ENCODE data around the gene MXI1.
"Not testable (repeated sequence)": the region's sequence is repeated elsewhere in the genome, so short reads cannot be mapped to it uniquely, and the experiment has no call there.

The MXI1 gene

DNA sequence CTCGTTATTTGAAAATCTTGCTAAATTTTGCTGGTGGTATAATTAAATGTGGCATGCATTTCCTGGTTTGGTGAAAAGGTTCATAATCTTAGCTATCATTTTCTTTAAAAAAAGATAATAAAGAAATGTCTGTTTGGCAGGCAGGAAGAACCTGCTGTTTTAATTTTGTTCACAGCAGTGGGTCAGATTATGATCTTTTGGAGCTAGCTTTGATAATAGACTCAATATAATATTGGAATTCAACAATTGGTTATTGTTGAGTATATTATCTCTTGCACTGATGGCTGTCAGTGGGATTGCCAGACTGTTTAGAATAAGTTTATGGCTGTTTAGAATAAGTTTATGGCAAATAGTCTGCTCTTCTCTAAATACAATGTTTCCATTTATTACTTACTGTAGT, 35.1 kb downstream of the MXI1 start:
- no peak overlapping the region for H3K4me3 Mint-ChIP-seq
- no peaks in the 10 kb centered on the region for H3K4me1 Mint-ChIP-seq
- H3K27me3 Mint-ChIP-seq (ENCODE audit: low read depth), result no peaks in the 10 kb centered on the region
- no peak for TF ChIP-seq CTCF (IDR thresholded peaks at IDR 0.05; ENCODE audit: unreplicated experiment in 3 of 3)
- no peaks in the 10 kb centered on the region for H3K9me3 Mint-ChIP-seq
- peaks cover 48% of the 10 kb centered on the region for H3K36me3 Mint-ChIP-seq (ENCODE audit: low read depth)
- H3K27ac Mint-ChIP-seq, result no peak overlapping the region

DNA sequence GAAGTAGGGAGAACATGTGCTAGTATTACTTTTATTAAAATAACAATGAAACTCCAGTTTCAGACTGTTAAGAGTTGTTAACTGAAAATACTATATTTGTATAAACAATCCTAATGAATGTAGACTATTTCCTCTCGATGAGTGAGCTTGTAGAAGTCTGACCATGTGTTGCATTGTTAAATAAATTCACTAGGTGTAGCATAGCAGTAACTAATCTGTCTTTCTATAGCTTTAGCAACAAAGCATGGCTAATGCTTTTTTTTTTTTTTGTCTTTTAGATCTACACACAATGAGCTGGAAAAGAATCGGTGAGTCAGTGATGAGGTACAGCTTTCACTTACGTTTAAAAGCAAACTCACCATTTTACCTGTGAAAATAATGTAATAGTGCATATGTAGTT, 37.1 kb downstream of the MXI1 start:
- no peaks in the 10 kb centered on the region for H3K27me3 Mint-ChIP-seq (ENCODE audit: low read depth)
- no peak overlapping the region for H3K4me3 Mint-ChIP-seq
- H3K9me3 Mint-ChIP-seq, result no peaks in the 10 kb centered on the region
- no peak for TF ChIP-seq CTCF (IDR thresholded peaks at IDR 0.05; ENCODE audit: unreplicated experiment in 3 of 3)
- H3K27ac Mint-ChIP-seq, result no peak overlapping the region
- peaks cover 50% of the 10 kb centered on the region for H3K36me3 Mint-ChIP-seq (ENCODE audit: low read depth)
- no peaks in the 10 kb centered on the region for H3K4me1 Mint-ChIP-seq

DNA sequence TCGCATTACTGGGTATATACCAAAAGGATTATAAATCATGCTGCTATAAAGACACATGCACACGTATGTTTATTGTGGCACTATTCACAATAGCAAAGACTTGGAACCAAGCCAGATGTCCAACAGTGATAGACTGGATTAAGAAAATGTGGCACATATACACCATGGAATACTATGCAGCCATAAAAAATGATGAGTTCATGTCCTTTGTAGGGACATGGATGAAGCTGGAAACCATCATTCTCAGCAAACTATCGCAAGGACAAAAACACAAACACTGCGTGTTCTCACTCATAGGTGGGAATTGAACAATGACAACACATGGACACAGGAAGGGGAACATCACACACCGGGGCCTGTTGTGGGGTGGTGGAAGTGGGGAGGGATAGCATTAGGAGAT, 40.4 kb downstream of the MXI1 start:
- H3K27me3 Mint-ChIP-seq (ENCODE audit: low read depth); H3K4me1 Mint-ChIP-seq; H3K9me3 Mint-ChIP-seq; H3K4me3 Mint-ChIP-seq; H3K27ac Mint-ChIP-seq: not testable (repeated sequence)
- H3K36me3 Mint-ChIP-seq (ENCODE audit: low read depth), result peaks cover 40% of the 10 kb centered on the region

DNA sequence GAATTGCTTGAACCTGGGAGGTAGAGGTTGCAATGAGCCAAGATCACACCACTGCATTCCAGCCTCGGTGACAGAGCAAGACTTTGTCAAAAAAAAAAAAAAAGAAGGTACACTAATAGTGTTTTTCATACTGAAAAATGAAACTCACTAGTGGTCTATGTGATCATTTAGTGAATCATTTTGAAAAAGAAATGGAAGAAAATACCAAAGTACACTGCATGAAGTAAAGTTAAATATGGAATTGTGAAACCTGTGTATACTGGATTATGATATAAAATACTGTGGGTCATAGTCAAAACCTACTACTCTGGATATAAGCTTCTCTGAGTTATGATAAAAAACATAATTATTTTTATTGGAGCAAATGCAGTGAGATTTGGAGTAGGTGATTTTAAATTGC, 42.1 kb downstream of the MXI1 start:
- H3K9me3 Mint-ChIP-seq; H3K27ac Mint-ChIP-seq; H3K27me3 Mint-ChIP-seq (ENCODE audit: low read depth); H3K4me1 Mint-ChIP-seq; H3K4me3 Mint-ChIP-seq: not testable (repeated sequence)
- peaks cover 44% of the 10 kb centered on the region for H3K36me3 Mint-ChIP-seq (ENCODE audit: low read depth)

GRCh38 chr10:110251392-110251791, 44.0 kb downstream of the MXI1 start:
- not testable (repeated sequence) for H3K4me1 Mint-ChIP-seq; H3K4me3 Mint-ChIP-seq; H3K9me3 Mint-ChIP-seq; H3K27me3 Mint-ChIP-seq (ENCODE audit: low read depth); H3K27ac Mint-ChIP-seq
- peaks cover 43% of the 10 kb centered on the region for H3K36me3 Mint-ChIP-seq (ENCODE audit: low read depth)

- Mint-ChIP-seq H3K4me1 (no peaks in the 10 kb centered on the region), H3K9me3 (peaks cover 8% of the 10 kb centered on the region), H3K36me3 (ENCODE audit: low read depth) (peaks cover 35% of the 10 kb centered on the region), H3K27me3 (ENCODE audit: low read depth) (no peaks in the 10 kb centered on the region), H3K4me3 (no peak overlapping the region), H3K27ac (no peak overlapping the region)
- no peak for TF ChIP-seq CTCF (IDR thresholded peaks at IDR 0.05; ENCODE audit: unreplicated experiment in 3 of 3)
Measured at GRCh38 chr10:110252151-110252550, 44.7 kb downstream of the MXI1 start.

DNA sequence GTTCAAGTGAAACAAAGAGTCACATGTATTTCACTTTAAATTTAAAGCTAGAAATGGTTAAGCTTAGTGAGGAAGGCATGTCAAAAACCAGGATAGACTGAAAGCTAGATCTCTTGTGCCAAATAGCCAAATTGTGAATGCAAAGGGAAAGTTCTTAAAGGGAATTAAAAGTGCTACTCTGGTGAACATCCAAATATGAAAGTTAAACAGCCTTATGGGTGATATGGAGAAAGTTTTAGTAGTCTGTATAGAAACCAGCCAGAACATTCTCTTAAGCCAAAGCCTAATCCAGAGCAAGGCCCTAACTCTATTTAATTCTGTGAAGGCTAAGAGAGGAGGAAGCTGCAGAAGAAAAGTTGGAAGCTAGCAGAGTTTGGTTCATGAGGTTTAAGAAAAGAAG, 47.1 kb downstream of the MXI1 start:
- TF ChIP-seq CTCF (IDR thresholded peaks at IDR 0.05; ENCODE audit: unreplicated experiment in 3 of 3), result no peak
- Mint-ChIP-seq H3K9me3 (peaks cover 8% of the 10 kb centered on the region), H3K36me3 (ENCODE audit: low read depth) (peaks cover 21% of the 10 kb centered on the region), H3K4me3 (no peak overlapping the region), H3K27me3 (ENCODE audit: low read depth) (no peaks in the 10 kb centered on the region), H3K4me1 (no peaks in the 10 kb centered on the region), H3K27ac (no peak overlapping the region)

DNA sequence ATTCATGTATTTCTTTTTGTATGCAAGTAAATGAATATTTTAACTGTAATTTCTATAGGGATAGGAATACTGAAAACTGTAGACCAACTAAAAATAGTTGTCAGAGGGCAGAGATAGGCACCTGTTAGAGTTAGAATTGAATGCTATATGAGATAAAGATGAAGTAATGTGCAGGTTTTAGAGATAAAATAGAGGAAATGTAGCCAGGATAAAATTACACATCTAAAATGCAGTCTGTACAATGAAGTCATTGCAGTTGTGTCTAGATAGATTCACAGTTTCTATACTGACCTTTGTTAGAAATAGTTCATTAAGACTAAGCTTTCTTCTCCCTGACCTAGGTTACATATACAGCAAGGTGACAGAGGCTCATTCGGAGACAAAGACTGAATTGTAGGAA, 51.1 kb downstream of the MXI1 start:
- Mint-ChIP-seq H3K9me3 (peaks cover 8% of the 10 kb centered on the region), H3K27ac (no peak overlapping the region), H3K36me3 (ENCODE audit: low read depth) (peaks cover 23% of the 10 kb centered on the region), H3K4me1 (no peaks in the 10 kb centered on the region), H3K4me3 (no peak overlapping the region), H3K27me3 (ENCODE audit: low read depth) (no peaks in the 10 kb centered on the region)
- no peak for TF ChIP-seq CTCF (IDR thresholded peaks at IDR 0.05; ENCODE audit: unreplicated experiment in 3 of 3)
